GM19438 (cell line): ENCODE measurements around the gene S100A16.
"Not testable (repeated sequence)": the region's sequence is repeated elsewhere in the genome, so short reads cannot be mapped to it uniquely, and the experiment has no call there.

ENCODE experiments used
- ATAC-seq: cut with Tn5 transposase; IDR thresholded peaks from one replicate; pipeline ENCODE4 v1.9.1; 2021; ENCODE audit warnings: low read depth; ENCODE audit not compliant: unreplicated experiment

Gene S100A16

GRCh38 chr1:153612755-153613331 lies at the start of gene S100A16:
TSS of gene S100A16 (minus strand) at chr1:153613137. CDS start at chr1:153608151, 4,986 bp downstream.
- ATAC-seq = no peak

- no peak for ATAC-seq
Measured at GRCh38 chr1:153662269-153662668, 49.3 kb upstream of the S100A16 start.

GRCh38 chr1:153661111-153661708 lies 48.3 kb upstream of the S100A16 start:
- no peak for ATAC-seq

- no peak for ATAC-seq
Measured at GRCh38 chr1:153659656-153660055, 46.7 kb upstream of the S100A16 start.

GRCh38 chr1:153659175-153659534 lies 46.2 kb upstream of the S100A16 start:
- no peak for ATAC-seq

- peak; percentile 90 for ATAC-seq
Measured at GRCh38 chr1:153658400-153659174, 45.6 kb upstream of the S100A16 start, which contains the start of gene SNAPIN. TSS of gene SNAPIN (plus strand) at chr1:153658703. CDS start at chr1:153658744, 41 bp downstream.

GRCh38 chr1:153655333-153655732 lies 42.4 kb upstream of the S100A16 start:
- no peak for ATAC-seq

GRCh38 chr1:153652805-153653500 lies 40.0 kb upstream of the S100A16 start:
- ATAC-seq = no peak

- no peak for ATAC-seq
Measured at GRCh38 chr1:153651771-153652170, 38.8 kb upstream of the S100A16 start.

GRCh38 chr1:153649863-153650235 lies 36.9 kb upstream of the S100A16 start:
- no peak for ATAC-seq

GRCh38 chr1:153649137-153649862 lies 36.4 kb upstream of the S100A16 start:
- ATAC-seq = no peak

GRCh38 chr1:153648000-153648643 lies 35.2 kb upstream of the S100A16 start:
- ATAC-seq = no peak

GRCh38 chr1:153647346-153647714 lies 34.4 kb upstream of the S100A16 start:
- ATAC-seq = no peak

- ATAC-seq = no peak
Measured at GRCh38 chr1:153646672-153647345, 33.9 kb upstream of the S100A16 start.

- no peak for ATAC-seq
Measured at GRCh38 chr1:153643816-153644215, 30.9 kb upstream of the S100A16 start.

- no peak for ATAC-seq
Measured at GRCh38 chr1:153643100-153643499, 30.2 kb upstream of the S100A16 start.

- ATAC-seq = no peak
Measured at GRCh38 chr1:153642161-153642560, 29.2 kb upstream of the S100A16 start.

- ATAC-seq = no peak
Measured at GRCh38 chr1:153640861-153641260, 27.9 kb upstream of the S100A16 start.

GRCh38 chr1:153640213-153640612 lies 27.3 kb upstream of the S100A16 start:
- not testable (repeated sequence) for ATAC-seq

- no peak for ATAC-seq
Measured at GRCh38 chr1:153639280-153639679, 26.3 kb upstream of the S100A16 start.
